ENCODE results near the gene PCGF5. TPM values are rescaled to one million over a fixed set of nuclear protein-coding genes. Genes with fewer than 3 reads are reported as not detected.

Gene PCGF5
- polyA plus RNA-seq, 1 of the 3 experiments (the other 2 are of a cell fraction), result 14.5 TPM

GRCh38 chr10:91309711-91310110 lies 89.2 kb downstream of the PCGF5 start:
- POLR2A ChIA-PET, result no interaction called here
- no peak overlapping the region for H3K9ac ChIP-seq

More at GRCh38 chr10:91309711-91310110, 89.2 kb downstream of the PCGF5 start:
- CTCF ChIA-PET, result interaction anchor here (1.1 to 2.2 kb wide), 3 partner anchors 12 to 70 kb away, joined by 3 to 18 read pairs (median 5); no protein-coding TSS in a partner anchor
- Histone ChIP-seq H4K20me1 (ENCODE audit: insufficient read depth) (no peaks in the 10 kb centered on the region), H3K4me1 (ENCODE audit: control insufficient read depth in 1 of 2, insufficient read depth in 2 of 2, low read depth in 1 of 2, low read length in 1 of 2) (peaks cover 3 to 14% of the 10 kb centered on the region in 2 experiments; a peak in 2 of 4 replicates), H3K9me3 (no peaks in the 10 kb centered on the region), H3F3A (replicated peaks; ENCODE audit: insufficient read depth) (peaks cover 5% of the 10 kb centered on the region), H3K9me2 (no peaks in the 10 kb centered on the region), H3K4me2 (no peak overlapping the region), H3K36me3 (replicated peaks in 1 of 2; ENCODE audit: control insufficient read depth in 1 of 2, insufficient read depth in 2 of 2, low read length in 1 of 2) (no peaks in the 10 kb centered on the region), H3K27me3 (ENCODE audit: insufficient read depth) (no peaks in the 10 kb centered on the region), H2AFZ (ENCODE audit: low read depth) (no peak overlapping the region), H3K4me3 (ENCODE audit: low read depth in 2 of 2, low read length in 1 of 2) (no peak overlapping the region), H3K79me2 (ENCODE audit: insufficient read depth) (no peaks in the 10 kb centered on the region), H3K27ac (ENCODE audit: low read depth in 2 of 2, low read length in 1 of 2) (no peak overlapping the region)
- TF ChIP-seq ZBTB33 (IDR thresholded peaks at IDR 0.05; ENCODE audit: borderline replicate concordance, low read depth), result no peak
- TF ChIP-seq CTCF (IDR thresholded peaks at IDR 0.05), result no peak
- no peak for TF ChIP-seq GABPA (IDR thresholded peaks at IDR 0.05; ENCODE audit: low read depth)
- TF ChIP-seq GATA2 (CRISPR knock-in tag; IDR thresholded peaks at IDR 0.05), result no peak
- no peak for TF ChIP-seq ELF1 (IDR thresholded peaks at IDR 0.05)
- TF ChIP-seq FOXM1 (IDR thresholded peaks at IDR 0.05; ENCODE audit: low read depth), result no peak
- no peak for TF ChIP-seq RFX5 (IDR thresholded peaks at IDR 0.05; ENCODE audit: low read length)
- no peak for TF ChIP-seq EZH2phosphoT487 (IDR thresholded peaks at IDR 0.05; ENCODE audit: borderline replicate concordance, low read depth)
- no peak for TF ChIP-seq POLR2AphosphoS5 (IDR thresholded peaks at IDR 0.05; ENCODE audit: low read depth, low read length)
- TF ChIP-seq PBX3 (IDR thresholded peaks at IDR 0.05), result no peak
- TF ChIP-seq EP300 (IDR thresholded peaks at IDR 0.05; ENCODE audit: borderline replicate concordance in 1 of 2, low read depth in 1 of 2, low read length in 1 of 2), result no peak
- no peak for TF ChIP-seq SMC3 (IDR thresholded peaks at IDR 0.05; ENCODE audit: low read depth, low read length)
- WGBS (ENCODE audit: low lambda C conversion rate), result 75% methylated on average over 3 of the region's 3 CpGs
- no peak for DNase-seq
